IMR-90 (cell line): Measurements from ENCODE around the gene PUDP. TPM values are rescaled to one million over a fixed set of nuclear protein-coding genes. Genes with fewer than 3 reads are reported as not detected.

Experiments
- ATAC-seq: fragments of 200-7000 bp; cut with Tn5 transposase; 2 replicates; pipeline ENCODE4 v1.9.1; 2020; ENCODE audit warnings: low read depth, mild to moderate bottlenecking, moderate library complexity
- BruUV-seq: library from RNA; stranded (reverse); fragments of 400-500 nt; replicated peaks from 2 replicates; lab custom pipeline; 2021; lab: Mats Ljungman, UMichigan
- CTCF ChIA-PET: fragments of 300-600 bp; formaldehyde crosslinking; extraction: SDS; loops from one replicate; lab custom pipeline; 2021; ENCODE audit warnings: antibody characterized with exemption; lab: Yijun Ruan, JAX
- POLR2A ChIA-PET: fragments of 300-600 bp; sonication (Branson Sonifier 250); formaldehyde crosslinking; loops from one replicate; lab custom pipeline; 2022; ENCODE audit warnings: antibody characterized with exemption; ENCODE audit not compliant: unreplicated experiment; lab: Charles Lee
- DNase-seq: peaks from one replicate; pipeline ENCODE4 v3.0.0; 2013
- H2AFZ ChIP-seq: replicated peaks from 2 replicates; pipeline ENCODE3; 2013; ENCODE audit warnings: low read length, mild to moderate bottlenecking; ENCODE audit not compliant: poor library complexity
- H2AK5ac ChIP-seq: 2 replicates; pipeline ENCODE4 v1.6.1; 2013; ENCODE audit warnings: low read depth, low read length, inconsistent platforms
- H2AK9ac ChIP-seq: replicated peaks from 2 replicates; pipeline ENCODE3; 2013; ENCODE audit warnings: mild to moderate bottlenecking, low read depth, low read length, moderate library complexity; ENCODE audit not compliant: poor library complexity
- H2BK120ac ChIP-seq: 2 replicates; pipeline ENCODE4 v1.6.1; 2013; ENCODE audit warnings: low read depth, low read length, inconsistent platforms
- H2BK15ac ChIP-seq: 3 replicates; pipeline ENCODE4 v1.6.1; 2013; ENCODE audit warnings: low read depth, low read length, inconsistent platforms
- H2BK20ac ChIP-seq: 2 replicates; pipeline ENCODE4 v1.6.1; 2013; ENCODE audit warnings: low read depth, mild to moderate bottlenecking, inconsistent platforms, low read length, moderate library complexity
- H2BK5ac ChIP-seq: 2 replicates; pipeline ENCODE4 v1.6.1; 2013; ENCODE audit warnings: mild to moderate bottlenecking, low read depth, low read length, inconsistent platforms; ENCODE audit not compliant: poor library complexity, severe bottlenecking
- H3K14ac ChIP-seq: replicated peaks from 2 replicates; pipeline ENCODE4 v1.6.1; 2013; ENCODE audit warnings: low read depth, low read length, inconsistent platforms
- H3K18ac ChIP-seq: 2 replicates; pipeline ENCODE4 v1.6.1; 2013; ENCODE audit warnings: low read depth, low read length, control low read depth
- H3K23ac ChIP-seq: 2 replicates; pipeline ENCODE4 v1.6.1; 2013; ENCODE audit warnings: low read depth, low read length, inconsistent platforms
- H3K27ac ChIP-seq: 2 replicates; pipeline ENCODE4 v1.5.1; 2013; ENCODE audit warnings: mild to moderate bottlenecking, control low read depth, low read length; ENCODE audit not compliant: insufficient read depth
- H3K27me3 ChIP-seq: 2 replicates; pipeline ENCODE4 v1.6.1; 2013; ENCODE audit warnings: low read length; ENCODE audit not compliant: control insufficient read depth, insufficient read depth
- H3K36me3 ChIP-seq: 2 replicates; pipeline ENCODE4 v1.6.1; 2013; ENCODE audit warnings: low read length, mixed read lengths; ENCODE audit not compliant: control insufficient read depth, insufficient read depth
- H3K4ac ChIP-seq: 2 replicates; pipeline ENCODE4 v1.6.1; 2013; ENCODE audit warnings: low read depth, low read length, inconsistent platforms
- H3K4me1 ChIP-seq: 2 replicates; pipeline ENCODE4 v1.6.1; 2013; ENCODE audit warnings: low read length, mixed read lengths; ENCODE audit not compliant: control insufficient read depth, insufficient read depth
- H3K4me2 ChIP-seq: 2 replicates; pipeline ENCODE4 v1.6.1; 2013; ENCODE audit warnings: low read depth, mild to moderate bottlenecking, control low read depth, low read length, moderate library complexity
- H3K4me3 ChIP-seq: 2 replicates; pipeline ENCODE4 v1.5.1; 2013; ENCODE audit warnings: low read depth, mild to moderate bottlenecking, control low read depth, low read length, moderate library complexity; ENCODE audit not compliant: insufficient read depth
- H3K56ac ChIP-seq: 2 replicates; pipeline ENCODE4 v1.6.1; 2013; ENCODE audit warnings: low read length, inconsistent platforms; ENCODE audit not compliant: insufficient read depth; ENCODE audit errors: extremely low read depth
- H3K79me1 ChIP-seq, 2 experiments: 2 replicates each; pipeline ENCODE4 v1.6.1; 2013; ENCODE audit warnings: low read length in 2 of 2, inconsistent platforms in 1 of 2, low read depth in 1 of 2
- H3K9ac ChIP-seq: 2 replicates; pipeline ENCODE4 v1.6.1; 2013; ENCODE audit warnings: low read depth, low read length, control low read depth
- H3K9me1 ChIP-seq: 2 replicates; pipeline ENCODE4 v1.6.1; 2013; ENCODE audit warnings: low read length, inconsistent platforms; ENCODE audit not compliant: insufficient read depth
- H3K9me3 ChIP-seq: 2 replicates; pipeline ENCODE4 v1.6.1; 2013; ENCODE audit warnings: low read length; ENCODE audit not compliant: control insufficient read depth, insufficient read depth
- H4K20me1 ChIP-seq: 2 replicates; pipeline ENCODE4 v1.6.1; 2013; ENCODE audit warnings: low read length, inconsistent platforms; ENCODE audit not compliant: insufficient read depth
- H4K5ac ChIP-seq: 2 replicates; pipeline ENCODE4 v1.6.1; 2013; ENCODE audit warnings: mild to moderate bottlenecking, low read depth, low read length, control low read depth
- H4K8ac ChIP-seq, 2 experiments: 2 replicates each; pipeline ENCODE4 v1.6.1; 2013; ENCODE audit warnings: low read depth in 2 of 2, low read length in 2 of 2, control low read depth in 1 of 2, inconsistent platforms in 1 of 2
- H4K91ac ChIP-seq: 2 replicates; pipeline ENCODE4 v1.6.1; 2013; ENCODE audit warnings: low read depth, low read length, inconsistent platforms; ENCODE audit not compliant: insufficient read depth
- BHLHE40 ChIP-seq: fragments of 150-350 bp; IDR thresholded peaks from 2 replicates; pipeline ENCODE4 v1.6.1; 2016; ENCODE audit warnings: mild to moderate bottlenecking, low read depth, low read length
- CEBPB ChIP-seq: IDR thresholded peaks from 2 replicates; pipeline ENCODE4 v1.6.1; 2012; ENCODE audit warnings: low read depth, low read length, improper control_type of control experiment
- CHD1 ChIP-seq: IDR thresholded peaks from 2 replicates; pipeline ENCODE4 v1.6.1; 2012; ENCODE audit warnings: low read depth, low read length, improper control_type of control experiment
- CTCF ChIP-seq: conservative IDR thresholded peaks from 2 replicates; pipeline ENCODE4 v1.5.1; 2012; ENCODE audit warnings: mild to moderate bottlenecking, low read depth, low read length, improper control_type of control experiment
- ELK1 ChIP-seq: fragments of 150-350 bp; IDR thresholded peaks from 2 replicates; pipeline ENCODE4 v1.6.1; 2016; ENCODE audit warnings: low read depth, mild to moderate bottlenecking, low read length, moderate library complexity, borderline replicate concordance
- FOS ChIP-seq: fragments of 150-350 bp; IDR thresholded peaks from 2 replicates; pipeline ENCODE4 v1.6.1; 2016; ENCODE audit warnings: low read depth, low read length
- MAFK ChIP-seq: IDR thresholded peaks from 2 replicates; pipeline ENCODE4 v1.6.1; 2012; ENCODE audit warnings: low read depth, low read length, improper control_type of control experiment
- MAZ ChIP-seq: IDR thresholded peaks from 2 replicates; pipeline ENCODE4 v1.6.1; 2012; ENCODE audit warnings: low read depth, mild to moderate bottlenecking, low read length, improper control_type of control experiment, moderate library complexity, borderline replicate concordance
- MXI1 ChIP-seq: IDR thresholded peaks from 2 replicates; pipeline ENCODE4 v1.6.1; 2012; ENCODE audit warnings: low read depth, mild to moderate bottlenecking, low read length, moderate library complexity, borderline replicate concordance
- NFE2L2 ChIP-seq: fragments of 150-350 bp; IDR thresholded peaks from 2 replicates; pipeline ENCODE4 v1.6.1; 2016; ENCODE audit warnings: low read depth, mild to moderate bottlenecking, low read length
- POLR2A ChIP-seq: IDR thresholded peaks from 2 replicates; pipeline ENCODE4 v1.6.1; 2012; ENCODE audit warnings: mild to moderate bottlenecking, low read depth, low read length
- RAD21 ChIP-seq: IDR thresholded peaks from 2 replicates; pipeline ENCODE4 v1.6.1; 2012; ENCODE audit warnings: low read length, improper control_type of control experiment
- RCOR1 ChIP-seq: IDR thresholded peaks from 2 replicates; pipeline ENCODE4 v1.6.1; 2012; ENCODE audit warnings: mild to moderate bottlenecking, low read length, improper control_type of control experiment; ENCODE audit not compliant: insufficient replicate concordance
- RFX5 ChIP-seq: IDR thresholded peaks from 2 replicates; pipeline ENCODE4 v1.8.0; 2012; ENCODE audit warnings: low read depth, mild to moderate bottlenecking, low read length, moderate library complexity
- SMC3 ChIP-seq: fragments of 150-350 bp; IDR thresholded peaks from 2 replicates; pipeline ENCODE4 v1.6.1; 2016; ENCODE audit warnings: low read depth, mild to moderate bottlenecking, antibody characterized with exemption, low read length, moderate library complexity
- USF2 ChIP-seq: fragments of 150-350 bp; IDR thresholded peaks from 2 replicates; pipeline ENCODE4 v1.6.1; 2017; ENCODE audit warnings: mild to moderate bottlenecking, antibody characterized with exemption, low read length, low read depth
- WGBS, 2 experiments: methylation state at CpG; one replicate each; pipeline versions ENCODE4 v1.1.5 to v1.1.7; 2013; ENCODE audit warnings: missing lambda C conversion rate in 2 of 2; ENCODE audit not compliant: insufficient read length in 1 of 2; ENCODE audit errors: extremely low coverage in 2 of 2; 5-methylcytosine and 5-hydroxymethylcytosine counted together
- dilution Hi-C: fragments of 300-500 bp; cut with HindIII; formaldehyde crosslinking; loops from one replicate; pipeline ENCODE4 v1.14.3; 2018; ENCODE audit warnings: low sequenced_read_pairs; ENCODE audit not compliant: unreplicated experiment
- in situ Hi-C: fragments of 300-500 bp; cut with MboI; formaldehyde crosslinking; loops from 3 replicates; pipeline ENCODE4 v1.14.3; 2019; ENCODE audit warnings: low sequenced_read_pairs, inconsistent platforms, mixed read lengths
- intact Hi-C: fragments of 100-400 bp; cut with micrococcal nuclease; formaldehyde crosslinking; loops from 2 replicates; pipeline ENCODE4 v1.10.0; 2022
- polyA plus RNA-seq, 3 experiments: library from polyadenylated mRNA; depleted of rRNA; stranded (reverse); fragments of >200 nt; gene quantifications; 2 replicates each; pipeline ENCODE4 v1.2.3, GENCODE V29; 2012; ENCODE audit warnings: low replicate concordance in 1 of 3
- total RNA-seq: library from RNA; depleted of rRNA; stranded (reverse); fragments of >200 nt; gene quantifications from 2 replicates; pipeline ENCODE4 v1.2.3, GENCODE V29; 2012

PUDP gene
- total and polyA plus RNA-seq, 2 of the 4 experiments (the other 2 are of a cell fraction) = 22.2 to 28.6 TPM

GRCh38 chrX:7159149-7159861, 11.4 kb upstream of the PUDP start:
- no peak overlapping the region for H3K56ac ChIP-seq
- ATAC-seq = no peak
- H2BK20ac ChIP-seq = no peak overlapping the region
- H3K4me1 ChIP-seq = no peaks in the 10 kb centered on the region
- no peak overlapping the region for H3K27ac ChIP-seq
- no TSS peak for BruUV-seq
- H4K20me1 ChIP-seq = no peaks in the 10 kb centered on the region
- CTCF ChIA-PET = no interaction called here
- H3K23ac ChIP-seq = no peak overlapping the region
- H3K4ac ChIP-seq = no peak overlapping the region
- DNase-seq = no peak
- H3K14ac ChIP-seq = no peak overlapping the region
- H3K79me1 ChIP-seq = no peaks in the 10 kb centered on the region
- no peak overlapping the region for H3K4me3 ChIP-seq
- in situ Hi-C loops (no loop called here), dilution Hi-C loops (no loop called here), intact Hi-C loops (no loop called here)
- no peak overlapping the region for H2BK15ac ChIP-seq
- TF ChIP-seq MAZ (no peak), RAD21 (no peak), ELK1 (no peak), CTCF (no peak), POLR2A (no peak), SMC3 (no peak), BHLHE40 (no peak), CHD1 (no peak), USF2 (no peak), CEBPB (no peak), NFE2L2 (no peak), RFX5 (no peak), MAFK (no peak), RCOR1 (no peak), MXI1 (no peak), FOS (no peak)
- H4K5ac ChIP-seq = no peak overlapping the region
- H4K8ac ChIP-seq = no peak overlapping the region
- no peak overlapping the region for H3K18ac ChIP-seq
- H3K9ac ChIP-seq = no peak overlapping the region
- H3K36me3 ChIP-seq = no peaks in the 10 kb centered on the region
- H2BK120ac ChIP-seq = no peak overlapping the region
- POLR2A ChIA-PET = no interaction called here
- H2AK9ac ChIP-seq = no peak overlapping the region
- no peak overlapping the region for H2AK5ac ChIP-seq
- no peak overlapping the region for H2AFZ ChIP-seq
- 71% methylated on average over 2 of the region's 7 CpGs; no CpG with 5 or more reads in 1 of the 2 experiments for WGBS, 2 experiments
- peaks cover 6% of the 10 kb centered on the region; the same call in 1 of the 2 replicates for H3K27me3 ChIP-seq
- H3K9me1 ChIP-seq = no peaks in the 10 kb centered on the region
- no peak overlapping the region for H4K91ac ChIP-seq
- H3K4me2 ChIP-seq = no peak overlapping the region
- H3K9me3 ChIP-seq = no peaks in the 10 kb centered on the region
- H2BK5ac ChIP-seq = no peak overlapping the region
